HPDE6-E6E7 (cell line): ENCODE measurements around the gene HNRNPL.
"Not testable (repeated sequence)": the region's sequence is repeated elsewhere in the genome, so short reads cannot be mapped to it uniquely, and the experiment has no call there.

Experiments used
- DNase-seq: peaks from one replicate; pipeline ENCODE4 v3.0.0; 2011; ENCODE audit warnings: missing footprints; ENCODE audit errors: extremely low spot score

The HNRNPL gene

DNA sequence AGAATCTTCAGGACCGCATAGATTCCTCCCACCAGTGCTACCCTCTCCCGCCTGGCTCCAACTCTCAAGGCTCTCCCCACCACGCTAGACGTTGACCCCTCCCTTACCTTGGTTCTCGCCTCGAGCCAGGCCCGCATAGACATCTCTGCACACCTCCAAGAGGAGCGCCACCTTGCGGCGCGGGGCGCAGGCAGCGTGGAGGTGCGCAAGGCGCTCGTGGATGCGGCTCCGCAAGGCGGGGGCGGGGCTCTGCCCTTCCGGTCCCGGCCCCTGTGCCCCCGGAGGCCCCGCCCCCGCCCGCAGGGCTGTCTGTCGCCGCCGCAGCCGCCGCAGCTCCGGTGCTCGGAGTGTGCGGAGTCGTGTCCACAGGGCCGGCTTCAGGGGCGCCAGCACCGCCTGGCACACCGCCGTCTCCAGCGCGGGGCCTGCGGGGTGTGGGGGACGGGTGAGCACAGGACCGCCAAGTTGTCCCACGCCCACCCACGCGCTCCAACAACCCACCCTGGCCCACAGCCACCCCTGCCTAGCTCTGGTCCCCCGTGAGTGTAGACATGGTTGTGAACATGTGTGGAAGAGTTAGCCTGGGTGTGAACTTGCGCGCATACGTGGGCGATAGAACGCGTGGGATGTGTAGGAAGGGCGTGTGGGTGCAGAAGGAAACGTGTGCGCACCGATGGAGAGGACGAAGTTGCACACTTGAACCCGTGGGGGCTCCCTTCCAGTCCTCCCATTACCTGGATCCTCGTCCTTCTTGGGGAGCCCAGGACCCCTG is 20.2 kb upstream of the HNRNPL start:
- DNase-seq = no peak

DNA sequence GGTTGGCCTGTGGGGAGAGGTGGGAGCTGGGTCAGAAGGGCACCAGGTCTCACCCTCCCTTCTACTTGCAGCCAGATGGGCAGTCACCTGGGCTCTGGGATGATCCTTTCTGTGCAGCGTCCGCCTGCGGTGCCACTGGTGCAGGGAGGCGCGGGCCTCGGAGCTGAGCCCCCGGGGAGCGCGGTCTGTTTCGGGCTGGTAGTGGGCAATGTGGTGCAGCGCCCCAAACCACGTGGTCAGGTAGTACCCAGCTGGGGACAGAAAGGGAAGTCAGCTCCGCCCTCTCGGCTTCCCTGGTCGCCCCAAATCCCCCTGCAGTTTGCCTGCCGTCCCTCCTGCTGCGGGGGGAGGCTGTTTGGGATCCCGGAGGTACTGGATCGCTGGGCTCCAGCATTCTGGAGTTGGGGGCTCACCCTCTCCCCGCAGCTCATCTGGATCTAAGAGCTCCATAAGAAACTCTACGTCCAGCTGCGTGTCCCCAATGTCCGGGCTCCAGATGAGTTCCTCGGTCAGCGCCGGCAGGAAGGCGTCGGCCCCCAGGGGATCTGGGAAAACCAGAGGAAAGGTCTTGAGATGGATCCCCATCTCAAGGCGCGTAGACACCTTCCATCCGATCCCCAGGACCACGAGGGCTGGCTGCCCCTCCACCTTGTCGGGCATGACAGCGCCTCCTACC is 19.5 kb upstream of the HNRNPL start:
- DNase-seq = no peak

DNA sequence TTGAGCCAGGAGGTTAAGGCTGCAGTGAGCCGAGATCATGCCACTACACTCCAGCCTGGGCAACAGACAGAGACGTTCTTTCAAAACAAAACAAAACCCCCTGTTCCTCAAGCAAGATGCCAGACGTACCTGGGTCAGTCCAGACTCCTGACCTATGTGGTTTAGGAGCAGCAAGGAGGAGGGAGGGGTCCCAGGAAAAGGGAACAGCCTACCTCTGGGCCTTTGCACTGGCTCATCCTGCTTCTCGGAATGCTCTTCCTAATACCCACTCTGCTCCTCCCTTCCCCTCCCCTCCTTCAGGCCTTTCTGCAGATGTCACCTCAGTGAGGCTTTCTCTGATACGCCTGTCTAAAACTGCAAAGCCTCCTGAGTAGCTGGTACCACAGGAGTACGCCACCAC is 18.8 kb upstream of the HNRNPL start:
- no peak for DNase-seq

DNA sequence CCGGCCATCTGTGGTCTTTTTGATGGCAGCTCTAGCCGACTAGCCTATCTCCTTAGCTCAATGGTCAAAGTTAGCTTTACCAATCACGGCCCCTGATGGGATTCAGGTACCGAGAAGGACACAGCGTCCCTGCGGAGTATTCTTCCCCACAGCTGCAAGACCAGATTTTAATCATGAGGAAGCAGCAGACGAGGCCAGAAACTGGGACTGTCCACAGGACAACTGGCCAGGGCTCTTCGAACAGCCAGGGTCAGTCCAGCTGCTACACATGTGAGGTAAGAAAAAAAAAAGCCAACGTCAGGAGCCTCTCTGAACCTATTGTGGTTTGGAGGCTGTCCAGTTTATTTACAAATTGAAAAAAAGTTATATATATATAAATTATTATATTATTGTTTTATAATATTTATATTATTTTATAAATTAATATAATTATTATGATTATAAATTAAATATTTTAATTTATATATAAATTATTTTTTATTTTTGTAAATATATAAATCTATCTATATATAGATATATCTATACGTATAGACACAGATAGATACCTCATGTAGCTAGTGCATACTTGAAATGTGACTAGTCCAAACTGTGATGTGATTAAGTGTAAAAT is 17.5 kb upstream of the HNRNPL start:
- DNase-seq = no peak

DNA sequence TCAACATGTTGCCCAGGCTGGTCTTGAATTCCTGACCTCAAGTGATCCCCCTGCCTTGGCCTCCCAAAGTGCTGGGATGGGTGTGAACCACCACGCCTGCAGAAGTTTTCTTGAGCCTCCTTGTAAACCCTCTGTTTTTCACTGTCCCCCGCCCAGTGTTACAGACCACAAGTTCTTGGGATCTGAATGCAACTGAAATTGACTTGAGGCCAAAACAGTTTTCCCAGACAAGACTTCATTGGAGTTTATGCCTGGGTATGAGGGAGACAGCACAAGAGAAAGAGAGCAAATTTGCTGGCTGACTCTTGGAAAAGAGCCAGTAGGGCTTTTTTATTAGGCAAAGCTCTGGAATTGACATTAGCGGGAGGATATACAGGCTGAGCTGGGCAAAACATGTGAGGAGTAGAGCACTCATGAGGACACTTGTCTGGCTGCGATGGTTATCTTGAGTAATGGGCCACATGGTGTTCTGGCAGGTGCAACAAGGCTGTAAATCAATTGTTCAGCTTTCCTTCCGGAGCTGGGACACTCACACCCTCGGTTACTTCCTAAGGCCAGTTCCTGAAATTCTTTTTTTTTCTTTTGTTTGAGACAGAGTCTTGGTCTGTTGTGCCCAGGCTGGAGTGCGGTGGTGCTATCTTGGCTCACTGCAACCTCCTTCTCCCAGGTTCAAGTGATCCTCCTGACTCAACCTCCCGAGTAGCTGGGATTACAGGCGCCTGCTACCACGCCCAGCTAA is 12.7 kb upstream of the HNRNPL start:
- DNase-seq = no peak

DNA sequence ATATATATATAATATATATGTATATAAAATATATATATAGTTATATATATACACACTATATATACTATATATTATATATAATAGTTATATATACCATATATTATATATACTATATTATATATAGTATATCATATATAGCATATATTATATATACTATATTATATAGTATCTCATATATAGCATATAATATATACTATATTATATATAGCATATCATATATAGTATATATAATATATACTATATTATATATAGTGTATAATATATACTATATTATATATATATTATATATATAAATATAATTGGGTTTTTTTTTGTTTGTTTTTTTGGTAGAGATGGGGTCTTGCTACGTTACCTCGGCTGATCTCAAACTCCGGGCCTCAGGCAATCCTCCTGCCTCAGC is 11.6 kb upstream of the HNRNPL start:
- DNase-seq = no peak

DNA sequence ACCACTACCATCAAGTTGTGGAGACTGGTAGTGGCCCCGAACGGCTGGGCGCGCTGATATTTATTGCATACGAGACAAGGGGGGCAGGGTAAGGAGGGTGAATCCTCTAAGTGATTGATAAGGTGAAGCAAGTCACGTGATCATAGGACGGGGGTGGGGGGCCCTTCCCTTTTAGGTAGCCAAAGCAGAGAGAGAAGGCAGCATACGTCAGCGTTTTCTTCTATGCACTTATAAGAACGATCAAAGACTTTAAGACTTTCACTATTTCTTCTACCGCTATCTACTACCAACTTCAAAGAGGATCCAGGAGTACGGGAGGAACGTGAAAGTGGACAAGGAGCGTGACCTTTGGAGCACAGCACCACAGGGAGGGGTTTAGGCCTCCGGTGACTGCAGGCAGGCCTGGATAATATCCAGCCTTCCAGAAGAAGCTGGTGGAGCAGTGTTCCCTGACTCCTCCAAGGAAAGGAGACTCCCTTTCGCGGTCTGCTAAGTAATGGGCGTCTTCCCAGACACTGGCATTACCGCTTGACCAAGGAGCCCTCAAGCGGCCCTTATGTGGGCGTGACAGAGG is 9.9 kb upstream of the HNRNPL start:
- DNase-seq = not testable (repeated sequence)

DNA sequence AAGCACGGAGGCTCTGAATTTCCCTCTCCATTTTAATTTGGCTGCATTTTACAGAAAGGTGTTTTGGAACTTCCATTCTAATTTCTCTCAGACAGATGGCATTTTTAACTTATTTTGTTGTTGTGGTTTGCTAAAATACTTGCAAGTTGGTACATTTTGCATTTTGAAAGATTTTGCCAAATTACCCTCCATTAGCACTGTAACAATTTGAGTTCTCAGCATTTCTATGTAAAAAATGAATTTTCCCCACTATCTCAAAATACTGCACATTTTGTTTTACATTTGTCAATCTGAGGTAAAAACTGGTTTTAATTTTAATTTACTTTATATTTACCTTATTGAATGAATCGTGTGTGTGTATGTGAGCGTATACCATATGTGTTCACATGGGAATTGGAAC is 7.0 kb upstream of the HNRNPL start:
- DNase-seq = no peak

DNA sequence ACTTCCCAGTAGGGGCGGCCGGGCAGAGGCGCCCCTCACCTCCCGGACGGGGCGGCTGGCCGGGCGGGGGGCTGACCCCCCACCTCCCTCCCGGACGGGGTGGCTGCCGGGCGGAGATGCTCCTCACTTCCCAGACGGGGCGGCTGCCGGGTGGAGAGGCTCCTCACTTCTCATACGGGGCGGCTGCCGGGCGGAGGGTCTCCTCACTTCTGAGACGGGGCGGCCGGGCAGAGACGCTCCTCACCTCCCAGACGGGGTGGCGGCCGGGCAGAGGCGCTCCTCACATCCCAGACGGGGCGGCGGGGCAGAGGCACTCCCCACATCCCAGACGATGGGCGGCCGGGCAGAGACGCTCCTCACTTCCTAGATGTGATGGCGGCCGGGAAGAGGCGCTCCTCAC is 6.0 kb upstream of the HNRNPL start:
- DNase-seq = not testable (repeated sequence)

DNA sequence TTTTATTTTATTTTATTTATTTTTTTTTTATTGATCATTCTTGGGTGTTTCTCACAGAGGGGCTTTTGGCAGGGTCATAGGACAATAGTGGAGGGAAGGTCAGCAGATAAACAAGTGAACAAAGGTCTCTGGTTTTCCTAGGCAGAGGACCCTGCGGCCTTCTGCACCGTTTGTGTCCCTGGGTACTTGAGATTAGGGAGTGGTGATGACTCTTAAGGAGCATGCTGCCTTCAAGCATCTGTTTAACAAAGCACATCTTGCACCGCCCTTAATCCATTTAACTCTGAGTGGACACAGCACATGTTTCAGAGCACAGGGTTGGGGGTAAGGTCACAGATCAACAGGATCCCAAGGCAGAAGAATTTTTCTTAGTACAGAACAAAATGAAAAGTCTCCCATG is 5.2 kb upstream of the HNRNPL start:
- DNase-seq = not testable (repeated sequence)

DNA sequence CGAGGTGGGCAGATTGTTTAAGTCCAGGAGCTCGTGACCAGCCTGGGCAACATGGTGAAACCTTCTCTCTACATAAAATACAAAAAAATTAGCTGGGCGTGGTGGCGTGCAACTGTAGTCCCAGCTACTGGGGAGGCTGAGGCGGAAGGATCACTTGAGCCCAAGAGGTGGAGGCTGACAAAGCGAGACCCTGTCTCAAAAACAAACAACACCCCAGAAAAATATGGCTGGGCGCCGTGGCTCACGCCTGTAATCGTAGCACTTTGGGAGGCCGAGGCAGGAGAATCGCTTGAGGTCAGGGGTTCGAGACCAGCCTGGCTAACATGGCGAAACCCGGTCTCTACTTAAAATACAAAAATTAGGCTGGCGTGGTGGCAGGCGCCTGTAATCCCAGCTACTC is 3.4 kb upstream of the HNRNPL start:
- no peak for DNase-seq

DNA sequence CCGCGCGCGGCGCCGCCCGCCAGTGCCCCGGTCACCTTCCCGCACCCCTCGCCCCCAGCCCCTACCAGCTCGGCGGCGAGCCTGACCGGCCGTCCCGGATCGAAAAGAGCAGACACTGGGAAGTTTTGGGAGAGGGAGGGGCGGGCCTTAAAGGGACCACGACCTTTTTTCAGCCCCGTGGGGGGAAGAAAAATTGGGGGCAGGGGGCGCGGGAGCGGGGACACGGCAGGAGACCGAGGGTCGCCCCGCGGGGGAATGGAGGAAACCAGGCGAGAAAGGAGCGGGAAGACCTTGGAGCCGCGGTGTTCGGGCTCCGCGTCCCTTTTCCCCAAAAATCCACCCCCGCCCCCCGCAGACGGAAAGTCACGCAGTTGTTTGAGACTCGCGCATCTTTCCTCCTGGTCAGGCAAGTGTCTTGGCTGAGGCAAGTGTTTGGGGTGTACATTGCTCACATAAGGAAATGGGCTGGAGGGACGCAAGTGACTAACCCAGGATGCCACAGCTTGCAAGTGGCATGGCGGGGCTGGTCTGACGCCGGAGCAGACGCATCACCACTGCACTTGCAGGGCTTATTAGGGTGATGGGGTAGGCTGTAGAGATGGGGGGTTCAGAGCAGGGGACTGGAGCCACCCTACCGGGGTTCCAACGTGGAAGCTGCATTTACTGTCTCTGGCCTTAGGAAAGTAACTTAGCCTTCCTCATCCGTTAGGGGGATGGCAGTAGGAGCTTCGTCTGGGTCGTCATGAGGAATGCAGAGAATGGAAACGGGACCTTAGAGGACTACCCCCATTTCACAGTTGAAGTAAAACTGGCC is 2.7 kb upstream of the HNRNPL start:
- DNase-seq = peak; percentile 71

DNA sequence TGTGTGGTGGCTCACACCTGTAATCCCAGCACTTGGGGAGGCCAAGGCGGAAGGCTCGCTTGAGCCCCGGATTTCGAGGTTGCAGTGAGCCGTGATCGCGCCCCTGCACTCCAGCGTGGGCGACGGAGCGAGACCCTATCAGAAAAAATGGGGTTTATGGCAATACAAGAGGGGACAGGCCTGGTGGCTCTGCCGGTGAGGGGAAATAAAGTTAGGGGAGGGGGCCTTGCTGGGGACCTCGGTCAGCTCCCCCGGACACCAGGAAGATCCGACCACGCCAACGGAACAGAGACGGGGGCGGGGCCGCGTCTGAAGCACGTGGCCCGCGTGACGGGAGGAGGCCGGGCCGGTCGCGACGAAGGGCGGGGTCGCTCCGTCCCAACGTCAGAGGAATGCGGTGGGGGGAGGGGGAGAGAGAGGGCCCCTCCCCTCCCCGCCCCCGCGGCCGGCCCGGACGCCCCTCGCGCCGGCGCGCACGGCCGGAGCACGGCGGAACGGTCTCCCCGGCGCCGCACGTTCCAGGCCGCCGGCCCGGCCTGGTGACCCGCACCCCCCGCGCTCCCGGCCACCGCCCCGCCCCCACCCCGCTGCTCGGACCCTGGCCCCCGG is 1.9 kb upstream of the HNRNPL start:
- DNase-seq = peak; percentile 68

DNA sequence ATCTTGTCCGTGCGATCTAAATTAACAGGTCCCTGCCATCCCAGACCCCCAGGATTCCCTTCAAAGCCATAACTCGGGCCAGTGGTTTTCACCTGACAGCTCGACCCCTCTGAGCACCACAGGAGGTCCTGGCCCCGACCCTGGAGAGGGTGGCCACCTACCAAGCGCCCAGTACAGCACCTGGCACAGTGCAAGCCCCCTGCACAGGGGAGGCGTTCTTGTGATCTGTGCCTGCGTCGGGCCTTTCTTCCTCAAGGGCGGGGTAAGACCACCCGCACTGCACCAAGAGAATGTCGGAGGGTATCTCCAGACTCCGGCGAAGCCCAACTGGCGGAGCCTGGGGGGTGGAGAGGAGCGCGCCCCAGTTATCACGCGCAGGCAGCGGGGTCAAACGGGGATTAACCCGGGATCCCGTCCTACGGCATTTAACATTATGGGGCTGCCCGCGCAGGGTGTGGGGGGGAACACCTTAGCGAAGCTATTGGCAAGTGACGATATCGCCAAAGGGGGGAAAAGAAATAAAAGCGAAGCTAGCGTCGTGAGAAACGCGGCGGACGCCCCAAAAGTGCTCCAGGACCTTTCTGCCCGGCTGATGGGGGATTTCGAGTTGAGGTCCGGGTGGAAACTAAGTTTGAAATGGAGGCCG is 1.3 kb upstream of the HNRNPL start:
- no peak for DNase-seq

DNA sequence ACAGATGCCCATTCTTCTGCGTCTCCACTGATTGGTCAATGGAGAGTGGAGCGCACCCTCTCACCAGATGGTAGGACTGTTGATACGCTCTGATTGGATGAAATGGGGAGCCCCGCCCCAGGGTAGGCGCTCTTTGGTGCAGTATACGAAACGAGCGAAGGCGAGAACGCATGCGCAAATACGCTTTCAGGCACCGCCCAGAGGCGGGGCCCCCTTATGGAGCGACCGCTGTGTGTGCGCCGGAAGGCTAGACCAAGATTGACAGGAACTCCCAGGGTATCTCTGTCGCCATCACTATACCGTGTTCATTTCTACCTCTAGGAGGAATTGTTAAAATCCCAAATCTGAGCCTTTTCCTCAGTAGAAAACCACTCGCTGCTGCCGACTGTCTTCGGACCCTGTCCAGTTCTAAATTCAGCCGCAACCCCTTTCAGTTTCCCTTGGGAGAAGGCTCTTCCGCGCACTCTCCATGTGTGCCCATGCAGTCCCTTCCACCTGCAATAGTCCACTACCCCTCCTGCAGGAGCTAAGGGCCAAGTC is 720 bp upstream of the HNRNPL start:
- peak; percentile 99 for DNase-seq

DNA sequence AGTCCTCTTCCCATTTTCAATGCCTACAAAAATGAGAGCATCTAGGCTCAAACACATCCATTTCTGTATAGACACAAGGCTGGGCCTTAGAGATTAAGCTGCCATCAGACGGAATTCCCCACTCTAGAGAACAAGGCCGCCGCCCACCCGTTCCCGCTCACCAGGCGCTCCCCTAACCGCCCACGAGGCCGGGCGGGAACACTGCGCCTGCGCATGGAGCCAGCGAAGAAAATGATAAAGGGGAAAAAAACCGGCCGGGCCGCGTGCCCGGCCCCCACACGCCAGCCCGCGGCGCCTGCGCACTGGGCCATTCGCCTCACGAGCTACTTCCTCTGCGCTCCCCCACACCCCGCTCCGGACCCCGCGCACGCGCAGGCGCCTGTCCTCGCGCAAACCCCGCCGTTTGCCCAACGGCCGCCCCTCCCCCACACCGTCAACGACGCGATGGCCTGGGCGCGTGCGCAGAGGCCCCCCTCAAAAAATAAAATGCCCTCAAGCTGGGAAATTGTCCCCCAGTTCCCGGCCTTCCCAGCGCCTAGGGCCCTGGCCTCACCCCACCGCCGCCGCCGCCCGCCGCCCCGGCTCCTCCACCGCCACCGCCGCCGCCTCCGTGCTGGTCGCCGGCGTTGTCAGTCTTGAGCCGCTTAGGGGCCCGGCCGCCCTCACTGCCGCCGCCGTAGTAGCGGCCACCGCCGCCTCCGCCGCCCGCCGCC is 483 bp downstream of the HNRNPL start:
- DNase-seq = peak; percentile 91

DNA sequence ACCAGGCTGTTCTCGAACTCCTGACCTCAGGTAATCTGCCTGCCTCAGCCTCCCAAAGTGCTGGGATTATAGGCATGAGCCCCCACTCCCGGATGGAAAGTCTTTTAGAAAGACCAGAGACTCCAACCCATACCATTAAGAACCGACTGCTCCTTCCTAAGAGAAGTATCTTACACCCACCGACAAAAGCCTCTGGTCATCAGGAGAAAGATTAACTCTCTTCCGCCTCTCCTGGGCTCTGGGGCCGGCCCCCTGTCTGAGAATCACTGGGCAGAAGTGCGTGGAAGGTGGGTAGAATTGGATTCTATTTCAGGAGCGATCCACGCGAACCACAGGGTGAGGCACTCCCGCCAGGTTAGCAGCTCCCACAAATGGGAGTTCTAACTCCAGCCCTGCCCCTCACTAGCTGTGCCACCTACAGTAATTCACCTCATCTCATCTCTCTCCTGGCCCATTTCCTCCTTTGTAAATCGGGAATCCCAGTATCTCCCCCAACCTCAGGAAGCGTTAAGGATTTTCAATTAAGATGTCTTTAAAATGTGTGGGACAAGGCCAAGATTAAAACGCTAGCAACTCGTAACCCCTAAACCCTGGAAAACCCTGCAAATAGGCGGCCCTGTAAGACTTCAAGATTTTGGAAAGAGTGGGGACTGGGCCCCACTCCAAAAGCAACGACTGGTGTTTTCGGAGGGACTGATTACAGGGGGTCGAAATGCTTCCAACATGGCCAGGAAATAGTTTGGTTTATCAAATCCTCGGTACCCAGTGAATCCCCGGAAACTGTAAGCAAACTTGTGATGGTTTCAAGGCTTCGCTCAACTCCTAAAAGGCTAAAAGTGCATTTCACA is 1.3 kb downstream of the HNRNPL start:
- DNase-seq = no peak

DNA sequence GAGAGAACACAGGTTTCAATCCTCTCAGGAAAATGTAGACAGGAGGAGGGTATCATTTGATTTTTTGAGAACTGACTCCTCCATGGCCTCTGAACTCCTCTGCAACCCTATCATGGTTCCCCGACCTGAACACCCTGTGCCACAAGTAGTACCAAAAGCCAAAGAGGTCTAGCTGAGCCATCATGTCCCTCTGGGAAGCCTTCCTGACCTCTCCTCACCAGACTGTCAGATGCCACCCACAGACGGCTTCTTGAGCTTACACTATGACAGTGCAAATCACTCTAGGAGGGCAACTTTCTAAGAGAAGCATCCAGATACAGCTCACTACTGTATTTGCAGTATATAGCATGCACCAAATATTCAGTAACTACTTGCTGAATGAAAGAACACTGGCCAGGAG is 3.7 kb downstream of the HNRNPL start:
- DNase-seq = no peak
